ENCODE data around the gene PPP1R12B.
"Not testable (repeated sequence)": the region's sequence is repeated elsewhere in the genome, so short reads cannot be mapped to it uniquely, and the experiment has no call there.

PPP1R12B gene

GRCh38 chr1:202403381-202403780 is 54.9 kb downstream of the PPP1R12B start:
- DNase-seq: not testable (repeated sequence)

GRCh38 chr1:202405928-202406327 is 57.4 kb downstream of the PPP1R12B start:
- DNase-seq: no peak

- DNase-seq: not testable (repeated sequence)
These were observed 58.4 kb downstream of the PPP1R12B start for GRCh38 chr1:202406896-202407295.

- not testable (repeated sequence) for DNase-seq
These were observed 58.9 kb downstream of the PPP1R12B start for GRCh38 chr1:202407378-202407777.

- not testable (repeated sequence) for DNase-seq
These were observed 61.8 kb downstream of the PPP1R12B start for GRCh38 chr1:202410251-202410650.

GRCh38 chr1:202410854-202411357 is 62.4 kb downstream of the PPP1R12B start:
- DNase-seq: peak; percentile 22

GRCh38 chr1:202411422-202411821 is 62.9 kb downstream of the PPP1R12B start:
- no peak for DNase-seq

- DNase-seq: not testable (repeated sequence)
These were observed 63.9 kb downstream of the PPP1R12B start for GRCh38 chr1:202412421-202412820.

GRCh38 chr1:202416641-202417040 is 68.1 kb downstream of the PPP1R12B start:
- peak; percentile 43 for DNase-seq

GRCh38 chr1:202417141-202417540 is 68.6 kb downstream of the PPP1R12B start:
- peak; percentile 9 for DNase-seq

- not testable (repeated sequence) for DNase-seq
These were observed 69.3 kb downstream of the PPP1R12B start for GRCh38 chr1:202417762-202418201.

- DNase-seq: not testable (repeated sequence)
These were observed 71.2 kb downstream of the PPP1R12B start for GRCh38 chr1:202419731-202420130.

- DNase-seq: not testable (repeated sequence)
These were observed 72.1 kb downstream of the PPP1R12B start for GRCh38 chr1:202420422-202421094.

GRCh38 chr1:202422709-202423108 is 74.2 kb downstream of the PPP1R12B start:
- not testable (repeated sequence) for DNase-seq

- DNase-seq: not testable (repeated sequence)
These were observed 75.8 kb downstream of the PPP1R12B start for GRCh38 chr1:202424260-202424659.

GRCh38 chr1:202430111-202430510 is 81.6 kb downstream of the PPP1R12B start:
- not testable (repeated sequence) for DNase-seq

GRCh38 chr1:202432338-202432737 is 83.8 kb downstream of the PPP1R12B start:
- DNase-seq: not testable (repeated sequence)

- DNase-seq: no peak
These were observed 84.9 kb downstream of the PPP1R12B start for GRCh38 chr1:202433155-202434043.

GRCh38 chr1:202434059-202434458 is 85.6 kb downstream of the PPP1R12B start:
- no peak for DNase-seq

GRCh38 chr1:202438393-202439174 is 90.1 kb downstream of the PPP1R12B start:
- no peak for DNase-seq

- DNase-seq: no peak
These were observed 90.8 kb downstream of the PPP1R12B start for GRCh38 chr1:202439308-202439707.

- DNase-seq: not testable (repeated sequence)
These were observed 99.6 kb downstream of the PPP1R12B start for GRCh38 chr1:202448140-202448539.

Data from fibroblast of skin of scalp (primary cell).